ENCODE results near the gene BTN3A1.

DNA sequence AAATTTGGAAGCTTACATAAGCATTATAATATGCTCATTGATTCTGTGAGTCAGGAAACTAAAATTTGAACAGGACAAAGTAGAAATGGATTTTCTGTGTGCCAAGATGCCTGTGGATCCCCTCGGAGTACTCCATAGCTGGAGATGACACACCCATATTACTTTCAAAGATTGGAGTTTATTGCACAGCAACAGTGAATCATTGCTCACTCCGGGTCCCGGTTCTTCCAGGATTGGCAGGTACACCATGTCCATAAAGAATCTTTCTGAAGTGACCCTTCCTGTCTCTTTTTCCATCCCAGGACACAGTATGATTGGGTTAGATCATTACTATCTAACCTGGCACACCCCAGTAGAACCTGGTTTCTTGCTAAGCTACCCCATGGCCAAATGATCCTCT is 21.8 kb upstream of the BTN3A1 start:
- TF ChIP-seq CTCF (IDR thresholded peaks at IDR 0.05; ENCODE audit: low read depth, low read length) (no peak), EZH2phosphoT487 (IDR thresholded peaks at IDR 0.05; ENCODE audit: low read depth) (no peak)
